ENCODE results near the gene SLC3A2. TPM values are rescaled to one million over a fixed set of nuclear protein-coding genes. Genes with fewer than 3 reads are reported as not detected.
A peak's percentile ranks its signal among the peaks of the same experiment; 100 is the strongest.

The SLC3A2 gene
- total and polyA plus RNA-seq, 2 of the 13 experiments (the other 11 are each of a cell fraction or from before 2014, with no cell fraction given) = 213 to 226 TPM

- no peak for TF ChIP-seq ZNF644 (CRISPR knock-in tag; IDR thresholded peaks at IDR 0.05; ENCODE audit: low read depth)
- no peak for TF ChIP-seq CTCF (CRISPR knock-in tag; IDR thresholded peaks at IDR 0.05)
- 0 out of 2 replicates have a peak, but pooled peaks have one; percentile 50 for TF ChIP-seq ZNF121 (CRISPR knock-in tag; IDR thresholded peaks at IDR 0.05)
- no peak for TF ChIP-seq ZBTB39 (CRISPR knock-in tag; IDR thresholded peaks at IDR 0.05)
- 0 out of 2 replicates have a peak, but pooled peaks have one; percentile 20 for TF ChIP-seq HOXA3 (CRISPR knock-in tag; IDR thresholded peaks at IDR 0.05)
- no peak for TF ChIP-seq REXO4 (CRISPR knock-in tag; IDR thresholded peaks at IDR 0.05; ENCODE audit: borderline replicate concordance)
- TF ChIP-seq PHF5A (CRISPR knock-in tag; IDR thresholded peaks at IDR 0.05; ENCODE audit: low read depth, unreplicated experiment) = no peak
- TF ChIP-seq MNT (IDR thresholded peaks at IDR 0.05) = no peak
- TF ChIP-seq ZNF660 (CRISPR knock-in tag; IDR thresholded peaks at IDR 0.05; ENCODE audit: borderline replicate concordance, low read depth) = no peak
- TF ChIP-seq HMG20A (CRISPR knock-in tag; IDR thresholded peaks at IDR 0.05; ENCODE audit: borderline replicate concordance) = no peak
- no peak for TF ChIP-seq AHDC1 (CRISPR knock-in tag; IDR thresholded peaks at IDR 0.05; ENCODE audit: borderline replicate concordance)
- TF ChIP-seq REL (CRISPR knock-in tag; conservative IDR thresholded peaks at IDR 0.05) = no peak
- no peak for TF ChIP-seq ZNF841 (CRISPR knock-in tag; IDR thresholded peaks at IDR 0.05; ENCODE audit: borderline replicate concordance)
- TF ChIP-seq ZNF33B (CRISPR knock-in tag; IDR thresholded peaks at IDR 0.05) = no peak
- no peak for TF ChIP-seq SRSF4 (IDR thresholded peaks at IDR 0.05; ENCODE audit: low read depth, low read length, poor library complexity, severe bottlenecking)
- no peak for TF ChIP-seq RARG (CRISPR knock-in tag; IDR thresholded peaks at IDR 0.05; ENCODE audit: low read depth)
- no peak for TF ChIP-seq ZNF589 (CRISPR knock-in tag; conservative IDR thresholded peaks at IDR 0.05)
- TF ChIP-seq ZNF703 (CRISPR knock-in tag; IDR thresholded peaks at IDR 0.05; ENCODE audit: borderline replicate concordance) = no peak
Observed at GRCh38 chr11:62875698-62876478, 4.8 kb upstream of the SLC3A2 start (continued).
